Neuron (in vitro differentiated cells): ENCODE measurements around the gene FAM174B.

Source experiments
- H2AFZ ChIP-seq: one replicate; pipeline ENCODE4 v1.6.1; 2013; ENCODE audit warnings: low read depth, mild to moderate bottlenecking, inconsistent platforms, low read length, moderate library complexity
- H3K27me3 ChIP-seq: one replicate; pipeline ENCODE4 v1.6.1; 2013; ENCODE audit warnings: low read length; ENCODE audit not compliant: insufficient read depth
- H3K36me3 ChIP-seq: one replicate; pipeline ENCODE4 v1.6.1; 2013; ENCODE audit warnings: low read length; ENCODE audit not compliant: insufficient read depth
- H3K4me1 ChIP-seq: one replicate; pipeline ENCODE4 v1.6.1; 2013; ENCODE audit warnings: low read length; ENCODE audit not compliant: insufficient read depth
- H3K4me3 ChIP-seq: 2 replicates; pipeline ENCODE4 v1.5.1; 2013; ENCODE audit warnings: mild to moderate bottlenecking, low read length, moderate library complexity
- H3K9me3 ChIP-seq: one replicate; pipeline ENCODE4 v1.6.1; 2013; ENCODE audit warnings: low read length

FAM174B gene

GRCh38 chr15:92605225-92605944 lies 50.2 kb downstream of the FAM174B start:
- Histone ChIP-seq H3K4me1 (peaks cover 6% of the 10 kb centered on the region), H3K9me3 (peaks cover 3% of the 10 kb centered on the region), H3K36me3 (no peaks in the 10 kb centered on the region), H3K4me3 (no peak overlapping the region), H2AFZ (no peak overlapping the region), H3K27me3 (no peaks in the 10 kb centered on the region)

- Histone ChIP-seq H3K27me3 (peaks cover 6% of the 10 kb centered on the region), H3K4me1 (no peaks in the 10 kb centered on the region), H3K9me3 (peaks cover 3% of the 10 kb centered on the region), H3K36me3 (no peaks in the 10 kb centered on the region), H2AFZ (no peak overlapping the region), H3K4me3 (no peak overlapping the region)
Observed at GRCh38 chr15:92603743-92604470, 51.7 kb downstream of the FAM174B start.

GRCh38 chr15:92603278-92603677 lies 52.3 kb downstream of the FAM174B start:
- no peak overlapping the region for H2AFZ ChIP-seq
- H3K9me3 ChIP-seq = peaks cover 3% of the 10 kb centered on the region
- no peak overlapping the region for H3K4me3 ChIP-seq
- H3K27me3 ChIP-seq = peaks cover 6% of the 10 kb centered on the region
- H3K36me3 ChIP-seq = no peaks in the 10 kb centered on the region
- no peaks in the 10 kb centered on the region for H3K4me1 ChIP-seq

- H3K27me3 ChIP-seq = peaks cover 6% of the 10 kb centered on the region
- H3K9me3 ChIP-seq = peaks cover 3% of the 10 kb centered on the region
- no peak overlapping the region for H2AFZ ChIP-seq
- no peak overlapping the region for H3K4me3 ChIP-seq
- H3K36me3 ChIP-seq = no peaks in the 10 kb centered on the region
- no peaks in the 10 kb centered on the region for H3K4me1 ChIP-seq
Observed at GRCh38 chr15:92602267-92602593, 53.3 kb downstream of the FAM174B start.

GRCh38 chr15:92601592-92602266 lies 53.8 kb downstream of the FAM174B start:
- Histone ChIP-seq H3K4me3 (no peak overlapping the region), H3K9me3 (peaks cover 5% of the 10 kb centered on the region), H3K27me3 (peaks cover 6% of the 10 kb centered on the region), H3K4me1 (no peaks in the 10 kb centered on the region), H3K36me3 (no peaks in the 10 kb centered on the region), H2AFZ (no peak overlapping the region)

GRCh38 chr15:92600856-92601255 lies 54.7 kb downstream of the FAM174B start:
- Histone ChIP-seq H3K4me1 (no peaks in the 10 kb centered on the region), H3K27me3 (peaks cover 6% of the 10 kb centered on the region), H3K9me3 (peaks cover 4% of the 10 kb centered on the region), H3K4me3 (no peak overlapping the region), H3K36me3 (no peaks in the 10 kb centered on the region), H2AFZ (no peak overlapping the region)

GRCh38 chr15:92599394-92599970 lies 56.1 kb downstream of the FAM174B start:
- Histone ChIP-seq H2AFZ (no peak overlapping the region), H3K9me3 (peaks cover 2% of the 10 kb centered on the region), H3K4me1 (no peaks in the 10 kb centered on the region), H3K27me3 (peaks cover 6% of the 10 kb centered on the region), H3K4me3 (no peak overlapping the region), H3K36me3 (no peaks in the 10 kb centered on the region)

- Histone ChIP-seq H3K4me1 (no peaks in the 10 kb centered on the region), H3K36me3 (no peaks in the 10 kb centered on the region), H3K4me3 (no peak overlapping the region), H2AFZ (no peak overlapping the region), H3K9me3 (peaks cover 2% of the 10 kb centered on the region), H3K27me3 (peaks cover 6% of the 10 kb centered on the region)
Observed at GRCh38 chr15:92597548-92597947, 58.0 kb downstream of the FAM174B start.

GRCh38 chr15:92596623-92597022 lies 59.0 kb downstream of the FAM174B start:
- Histone ChIP-seq H3K9me3 (peaks cover 2% of the 10 kb centered on the region), H3K4me3 (no peak overlapping the region), H3K36me3 (no peaks in the 10 kb centered on the region), H3K4me1 (no peaks in the 10 kb centered on the region), H2AFZ (no peak overlapping the region), H3K27me3 (peaks cover 6% of the 10 kb centered on the region)

- Histone ChIP-seq H3K27me3 (peaks cover 6% of the 10 kb centered on the region), H2AFZ (no peak overlapping the region), H3K4me3 (no peak overlapping the region), H3K4me1 (no peaks in the 10 kb centered on the region), H3K9me3 (peaks cover 2% of the 10 kb centered on the region), H3K36me3 (no peaks in the 10 kb centered on the region)
Observed at GRCh38 chr15:92595506-92596381, 59.8 kb downstream of the FAM174B start.

GRCh38 chr15:92591275-92591674 lies 64.3 kb downstream of the FAM174B start:
- H3K36me3 ChIP-seq = no peaks in the 10 kb centered on the region
- peaks cover 14% of the 10 kb centered on the region for H3K27me3 ChIP-seq
- H2AFZ ChIP-seq = no peak overlapping the region
- no peak overlapping the region for H3K4me3 ChIP-seq
- peaks cover 2% of the 10 kb centered on the region for H3K9me3 ChIP-seq
- H3K4me1 ChIP-seq = no peaks in the 10 kb centered on the region

- Histone ChIP-seq H3K4me3 (no peak overlapping the region), H3K4me1 (no peaks in the 10 kb centered on the region), H3K27me3 (peaks cover 14% of the 10 kb centered on the region), H3K36me3 (no peaks in the 10 kb centered on the region), H3K9me3 (peaks cover 2% of the 10 kb centered on the region), H2AFZ (no peak overlapping the region)
Observed at GRCh38 chr15:92586966-92587365, 68.6 kb downstream of the FAM174B start.
